ENCODE results near the gene NAA15.

DNA sequence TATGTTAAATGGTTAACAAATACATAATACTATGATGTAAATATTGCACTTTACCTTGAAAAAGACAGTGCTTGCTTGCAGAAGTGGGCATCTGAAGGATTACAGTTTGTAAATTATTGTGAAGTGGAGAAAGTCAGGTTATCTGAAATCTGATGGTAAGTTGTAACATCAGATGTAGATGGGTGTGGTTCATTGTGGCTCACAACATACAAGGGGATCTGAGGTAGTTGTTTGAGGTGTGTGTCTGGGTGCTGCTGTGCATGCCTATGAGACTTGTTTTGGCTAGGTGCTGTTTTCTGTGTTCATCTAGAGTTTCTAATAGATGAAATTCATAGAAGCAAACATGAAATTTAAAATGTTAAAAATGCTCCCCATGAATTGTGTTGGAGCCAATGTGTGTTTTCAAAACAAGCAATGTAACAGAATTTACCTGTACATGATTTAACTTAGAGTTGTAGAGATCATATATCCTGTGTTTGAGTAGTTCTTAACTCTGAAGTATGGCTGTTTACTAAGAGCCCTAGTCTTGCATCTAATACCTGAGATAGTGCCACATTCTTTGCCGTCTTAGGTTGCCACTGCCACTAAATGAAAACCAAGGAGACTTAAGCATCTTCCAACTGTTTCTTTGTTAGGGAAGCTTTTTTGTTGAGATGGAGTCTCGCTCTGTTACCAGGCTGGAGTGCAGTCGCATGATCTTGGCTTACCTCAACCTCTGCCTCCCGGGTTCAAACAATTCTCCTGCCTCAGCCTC lies 12.9 kb downstream of the NAA15 start:
- TF ChIP-seq, protein P1, sequence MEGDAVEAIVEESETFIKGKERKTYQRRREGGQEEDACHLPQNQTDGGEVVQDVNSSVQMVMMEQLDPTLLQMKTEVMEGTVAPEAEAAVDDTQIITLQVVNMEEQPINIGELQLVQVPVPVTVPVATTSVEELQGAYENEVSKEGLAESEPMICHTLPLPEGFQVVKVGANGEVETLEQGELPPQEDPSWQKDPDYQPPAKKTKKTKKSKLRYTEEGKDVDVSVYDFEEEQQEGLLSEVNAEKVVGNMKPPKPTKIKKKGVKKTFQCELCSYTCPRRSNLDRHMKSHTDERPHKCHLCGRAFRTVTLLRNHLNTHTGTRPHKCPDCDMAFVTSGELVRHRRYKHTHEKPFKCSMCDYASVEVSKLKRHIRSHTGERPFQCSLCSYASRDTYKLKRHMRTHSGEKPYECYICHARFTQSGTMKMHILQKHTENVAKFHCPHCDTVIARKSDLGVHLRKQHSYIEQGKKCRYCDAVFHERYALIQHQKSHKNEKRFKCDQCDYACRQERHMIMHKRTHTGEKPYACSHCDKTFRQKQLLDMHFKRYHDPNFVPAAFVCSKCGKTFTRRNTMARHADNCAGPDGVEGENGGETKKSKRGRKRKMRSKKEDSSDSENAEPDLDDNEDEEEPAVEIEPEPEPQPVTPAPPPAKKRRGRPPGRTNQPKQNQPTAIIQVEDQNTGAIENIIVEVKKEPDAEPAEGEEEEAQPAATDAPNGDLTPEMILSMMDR (IDR thresholded peaks at IDR 0.05 in 4 of 5, conservative IDR thresholded peaks at IDR 0.05 in 1 of 5), result no peak
- TF ChIP-seq POLR2A (IDR thresholded peaks at IDR 0.05), result no peak

All from gastrocnemius medialis (tissue), 4 donors.